Measurements from ENCODE around the gene ACOT12. TPM values are rescaled to one million over a fixed set of nuclear protein-coding genes. Genes with fewer than 3 reads are reported as not detected.
A peak's percentile ranks its signal among the peaks of the same experiment; 100 is the strongest.

ACOT12 gene
- total RNA-seq, 4 donors from 2014 or later: 0.55 TPM; not detected in 3

DNA sequence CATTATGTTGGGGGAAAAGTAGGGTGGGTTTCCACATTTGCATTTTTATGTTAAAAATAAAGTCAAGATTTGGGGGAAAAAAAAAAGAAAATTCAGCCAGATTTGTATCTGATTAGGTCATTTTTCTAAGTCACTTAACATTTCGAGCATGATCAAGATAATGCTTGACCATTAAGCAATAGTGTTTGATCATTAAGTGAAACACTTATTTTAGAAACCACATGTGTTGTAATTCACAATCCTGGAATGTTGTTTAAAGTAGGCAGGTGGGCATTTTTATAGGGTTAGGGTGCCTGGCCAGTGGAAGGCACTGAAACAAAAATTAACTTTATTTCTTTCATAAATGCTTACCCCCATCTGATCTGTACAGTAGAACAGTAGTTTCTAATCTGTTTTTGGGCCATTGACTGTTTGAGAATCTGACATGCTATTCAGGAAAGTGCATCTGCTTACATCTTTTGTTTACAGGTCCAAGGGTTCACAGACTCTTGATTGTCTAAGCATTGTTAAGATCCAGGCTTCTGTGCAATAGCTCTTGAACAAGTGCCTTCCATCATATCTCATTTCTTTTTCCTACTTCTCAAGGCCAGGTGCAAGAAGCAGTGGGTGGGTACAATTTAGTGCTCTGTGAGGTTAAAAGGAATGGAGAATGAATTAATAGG lies 83.4 kb downstream of the ACOT12 start:
- no peaks in the 10 kb centered on the region for H3K36me3 ChIP-seq
- intact Hi-C loops (cut with DNase I; ENCODE audit: low total_unique reads): no loop called here
- H3K4me1 ChIP-seq: no peaks in the 10 kb centered on the region
- H3K27ac ChIP-seq: no peak overlapping the region
- no peak overlapping the region for H3K4me3 ChIP-seq
- no peak for DNase-seq
- H3K9me3 ChIP-seq: no peaks in the 10 kb centered on the region
- no peak for TF ChIP-seq POLR2A (IDR thresholded peaks at IDR 0.05)
- TF ChIP-seq CTCF (IDR thresholded peaks at IDR 0.05): no peak
- H3K27me3 ChIP-seq: no peaks in the 10 kb centered on the region

- no peaks in the 10 kb centered on the region for H3K36me3 ChIP-seq
- TF ChIP-seq CTCF (IDR thresholded peaks at IDR 0.05) (no peak), POLR2A (IDR thresholded peaks at IDR 0.05) (no peak)
- H3K9me3 ChIP-seq: no peaks in the 10 kb centered on the region
- no peaks in the 10 kb centered on the region for H3K4me1 ChIP-seq
- no peak for DNase-seq
- H3K27me3 ChIP-seq: no peaks in the 10 kb centered on the region
- intact Hi-C loops (cut with DNase I; ENCODE audit: low total_unique reads): no loop called here
- H3K4me3 ChIP-seq: no peak overlapping the region
- H3K27ac ChIP-seq: no peak overlapping the region
These were observed 85.1 kb downstream of the ACOT12 start for GRCh38 chr5:81308836-81309235.

DNA sequence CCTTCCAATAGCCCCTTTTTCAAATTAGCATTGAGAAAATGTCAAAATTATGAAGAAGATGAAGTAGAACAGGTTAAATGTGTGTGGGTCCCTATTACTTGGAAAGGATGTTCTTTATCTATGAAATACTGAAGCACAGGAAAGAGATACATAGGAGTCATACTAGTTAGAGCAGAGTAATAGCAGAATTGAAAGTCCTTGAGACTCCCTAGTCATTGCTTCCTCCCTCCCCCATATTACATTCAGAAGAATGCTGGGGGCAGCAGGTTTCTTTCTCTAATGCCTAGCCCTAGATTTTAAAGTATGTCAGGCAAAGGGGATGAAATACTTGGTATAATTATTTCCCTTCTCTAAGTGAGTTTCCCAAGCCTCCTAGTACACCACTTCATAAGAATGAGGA lies 88.1 kb downstream of the ACOT12 start:
- no peak overlapping the region for H3K4me3 ChIP-seq
- DNase-seq: no peak
- no peaks in the 10 kb centered on the region for H3K36me3 ChIP-seq
- no peaks in the 10 kb centered on the region for H3K9me3 ChIP-seq
- H3K27me3 ChIP-seq: no peaks in the 10 kb centered on the region
- intact Hi-C loops (cut with DNase I; ENCODE audit: low total_unique reads): no loop called here
- H3K27ac ChIP-seq: no peak overlapping the region
- TF ChIP-seq POLR2A (IDR thresholded peaks at IDR 0.05): no peak
- TF ChIP-seq CTCF (IDR thresholded peaks at IDR 0.05): no peak
- H3K4me1 ChIP-seq: no peaks in the 10 kb centered on the region

DNA sequence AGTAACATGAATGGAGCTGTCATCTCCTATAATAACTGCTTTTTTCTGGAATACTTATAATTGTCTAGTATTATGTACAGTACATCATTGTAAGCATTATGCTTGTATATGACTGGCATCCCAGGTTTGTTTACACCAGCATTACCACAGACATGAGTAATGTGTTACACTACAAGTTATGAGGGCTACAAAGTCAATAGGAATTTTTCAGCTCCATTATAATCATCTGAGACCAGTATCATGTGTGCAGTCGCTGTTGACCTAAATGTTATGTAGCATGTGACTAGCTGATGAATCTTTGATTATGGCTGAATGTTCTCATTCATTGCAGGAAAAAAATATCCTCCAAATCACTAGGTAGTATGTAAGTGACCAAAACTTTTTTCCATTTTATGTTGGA lies 90.4 kb downstream of the ACOT12 start:
- H3K36me3 ChIP-seq: no peaks in the 10 kb centered on the region
- DNase-seq: no peak
- H3K4me1 ChIP-seq: no peaks in the 10 kb centered on the region
- TF ChIP-seq POLR2A (IDR thresholded peaks at IDR 0.05) (no peak), CTCF (IDR thresholded peaks at IDR 0.05) (no peak)
- no peak overlapping the region for H3K4me3 ChIP-seq
- H3K27ac ChIP-seq: no peak overlapping the region
- no peaks in the 10 kb centered on the region for H3K27me3 ChIP-seq
- intact Hi-C loops (cut with DNase I; ENCODE audit: low total_unique reads): no loop called here
- no peaks in the 10 kb centered on the region for H3K9me3 ChIP-seq

- no peak overlapping the region for H3K27ac ChIP-seq
- no peak for TF ChIP-seq CTCF (IDR thresholded peaks at IDR 0.05)
- no peak for TF ChIP-seq POLR2A (IDR thresholded peaks at IDR 0.05)
- H3K27me3 ChIP-seq: no peaks in the 10 kb centered on the region
- intact Hi-C loops (cut with DNase I; ENCODE audit: low total_unique reads): no loop called here
- H3K9me3 ChIP-seq: no peaks in the 10 kb centered on the region
- no peak for DNase-seq
- H3K36me3 ChIP-seq: no peaks in the 10 kb centered on the region
- peak overlapping the region; percentile 87 to 92 for H3K4me3 ChIP-seq
- no peaks in the 10 kb centered on the region for H3K4me1 ChIP-seq
These were observed 91.3 kb downstream of the ACOT12 start for GRCh38 chr5:81302596-81302995.

All from uterus (tissue), 4 donors.